Activated CD8-positive, alpha-beta memory T cell treated with anti-CD3 and anti-CD28 coated beads, Interleukin-2, amount 10 ng/mL, durations not matched to agents 7 days and 5 days (primary cell): ENCODE measurements around the gene TGIF1. TPM values are rescaled to one million over a fixed set of nuclear protein-coding genes. Genes with fewer than 3 reads are reported as not detected.
"Not testable (repeated sequence)": the region's sequence is repeated elsewhere in the genome, so short reads cannot be mapped to it uniquely, and the experiment has no call there.

Experiments
- ATAC-seq: fragments of 150-1000 bp; cut with Tn5 transposase; one replicate; pipeline ENCODE4 v1.10.0; 2021; ENCODE audit warnings: moderate library complexity
- CTCF ChIA-PET: fragments of 350-600 bp; sonication (Branson Sonifier 250); formaldehyde crosslinking; loops from one replicate; lab custom pipeline; 2021; ENCODE audit warnings: antibody characterized with exemption; lab: Charles Lee
- DNase-seq: peaks from one replicate; pipeline ENCODE4 v3.0.0-alpha.2; 2020
- H3K27ac Mint-ChIP-seq: one replicate; pipeline ENCODE4 v1.8.0; 2021; ENCODE audit warnings: mild to moderate bottlenecking, mixed read lengths
- H3K27me3 Mint-ChIP-seq: one replicate; pipeline ENCODE4 v1.8.0; 2021; ENCODE audit warnings: mixed read lengths
- H3K36me3 Mint-ChIP-seq: one replicate; pipeline ENCODE4 v1.8.0; 2021; ENCODE audit warnings: mild to moderate bottlenecking, mixed read lengths
- H3K4me1 Mint-ChIP-seq: one replicate; pipeline ENCODE4 v1.8.0; 2021; ENCODE audit warnings: mixed read lengths
- H3K4me3 Mint-ChIP-seq: one replicate; pipeline ENCODE4 v1.8.0; 2021; ENCODE audit warnings: mild to moderate bottlenecking, moderate library complexity, mixed read lengths
- H3K9me3 Mint-ChIP-seq: one replicate; pipeline ENCODE4 v1.8.0; 2022; ENCODE audit warnings: low read depth, mixed read lengths
- total RNA-seq, 2 experiments: library from RNA; stranded (reverse); gene quantifications; one replicate each; pipeline ENCODE4 v1.2.3, GENCODE V29; 2021

Gene TGIF1
- 10 to 100 TPM in 1 of 2 experiments, 1 to 10 TPM in 1; 9.7 to 19.0 TPM for total RNA-seq

DNA sequence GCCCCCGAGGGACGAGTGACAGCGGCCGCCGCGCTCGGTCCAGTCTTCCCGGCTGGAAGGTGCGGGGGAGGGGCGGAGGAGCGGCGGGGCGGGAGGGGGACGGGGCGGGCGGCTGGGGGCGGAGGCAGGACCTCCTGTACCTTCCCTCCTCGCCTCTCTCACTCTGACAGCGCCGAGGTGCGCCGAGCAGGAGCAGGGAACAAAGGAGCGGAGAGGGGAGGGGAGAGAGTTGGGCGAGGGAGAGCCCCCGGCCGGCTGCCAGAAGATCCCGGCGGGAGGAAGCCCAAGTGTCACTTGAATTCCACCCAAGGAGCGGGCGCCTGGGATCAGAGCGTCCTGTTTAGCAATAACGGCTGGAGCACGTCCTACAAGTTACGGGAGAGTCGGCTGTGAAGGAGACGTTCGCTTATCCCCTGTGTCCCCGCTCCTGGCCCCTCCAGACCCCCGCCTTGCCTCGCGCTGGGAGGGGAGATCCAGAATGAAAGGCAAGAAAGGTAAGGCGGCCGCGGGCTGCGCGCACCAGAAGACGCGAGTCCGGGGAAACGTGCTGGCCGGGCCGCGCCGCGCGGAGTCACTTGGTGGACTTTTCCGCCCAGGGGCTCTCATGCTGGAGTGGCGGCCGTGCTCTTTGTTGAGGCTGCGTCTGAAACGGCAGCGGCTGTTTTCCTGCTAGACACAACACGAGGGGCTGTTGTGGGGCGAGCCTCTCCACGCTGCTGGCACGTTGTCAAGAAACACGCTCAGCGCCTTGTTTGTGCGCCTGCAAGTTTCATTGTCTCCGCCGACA lies at the start of gene TGIF1:
TGIF1 (plus strand) TSS at position 161 of the 787 bp plus-strand sequence; CDS start at position 479, 318 bp downstream.
- H3K9me3 Mint-ChIP-seq, result no peaks in the 10 kb centered on the region
- DNase-seq, result peak; percentile 71
- peaks cover 42% of the 10 kb centered on the region for H3K4me1 Mint-ChIP-seq
- CTCF ChIA-PET, result interaction anchor here (0.9 to 5.3 kb wide), 7 partner anchors 8 to 215 kb away, joined by 3 to 50 read pairs (median 4); partner anchors contain the start of gene MYL12A
- H3K27me3 Mint-ChIP-seq, result no peaks in the 10 kb centered on the region
- H3K27ac Mint-ChIP-seq, result peak within 1 kb of the TSS; percentile 97
- H3K36me3 Mint-ChIP-seq, result no peaks in the 10 kb centered on the region
- ATAC-seq, result peak; percentile 5
- peak within 1 kb of the TSS; percentile 87 for H3K4me3 Mint-ChIP-seq

DNA sequence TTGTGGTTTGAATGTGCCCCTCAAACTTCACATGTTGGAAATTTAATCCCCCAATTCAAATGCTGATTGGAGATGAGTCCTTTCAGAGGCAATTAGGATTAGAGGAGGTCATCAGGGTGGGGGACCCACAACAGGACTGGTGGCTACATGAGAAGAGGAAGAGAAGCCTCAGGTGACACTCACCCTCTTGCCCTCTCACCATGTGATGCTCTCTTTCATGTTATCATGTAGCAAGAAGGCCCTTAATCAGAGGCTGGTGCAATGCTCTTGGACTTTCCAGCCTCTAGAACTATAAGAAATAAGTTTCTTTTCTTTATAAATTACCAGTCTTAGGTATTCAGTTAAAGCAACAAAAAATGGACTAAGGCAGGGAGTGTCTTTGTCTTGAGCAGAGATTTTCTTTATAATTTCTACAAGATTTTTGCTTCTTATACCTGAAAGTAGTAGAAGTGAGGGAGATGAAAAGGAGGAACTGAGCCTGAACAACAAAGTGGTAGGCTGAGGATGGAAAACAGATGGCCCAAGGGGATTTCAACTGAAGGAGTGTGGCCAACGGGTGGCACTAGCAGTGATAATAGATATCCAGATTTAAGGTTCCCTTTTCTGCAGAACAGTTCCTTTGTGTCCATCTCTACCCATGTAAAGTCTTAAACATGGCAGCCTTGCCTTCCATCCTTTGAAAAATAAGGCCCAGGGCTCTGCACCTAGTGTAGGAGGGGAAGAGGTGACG lies 49.2 kb upstream of the TGIF1 start:
- H3K4me1 Mint-ChIP-seq, result peaks cover 5% of the 10 kb centered on the region
- DNase-seq, result no peak
- CTCF ChIA-PET, result no interaction called here
- no peaks in the 10 kb centered on the region for H3K27me3 Mint-ChIP-seq
- no peak for ATAC-seq
- H3K4me3 Mint-ChIP-seq, result no peak overlapping the region
- no peaks in the 10 kb centered on the region for H3K36me3 Mint-ChIP-seq
- no peaks in the 10 kb centered on the region for H3K9me3 Mint-ChIP-seq
- H3K27ac Mint-ChIP-seq, result no peak overlapping the region

- Mint-ChIP-seq H3K4me3 (no peak overlapping the region), H3K4me1 (peaks cover 5% of the 10 kb centered on the region), H3K27ac (no peak overlapping the region), H3K27me3 (no peaks in the 10 kb centered on the region), H3K36me3 (no peaks in the 10 kb centered on the region), H3K9me3 (no peaks in the 10 kb centered on the region)
- DNase-seq (no peak), ATAC-seq (no peak)
- CTCF ChIA-PET, result interaction anchor here (0.9 kb wide), 1 partner anchor 264 kb away, joined by 3 read pairs; no protein-coding TSS in a partner anchor
These were observed 48.0 kb upstream of the TGIF1 start for GRCh38 chr18:3401669-3402620.

GRCh38 chr18:3402982-3403451 lies 47.0 kb upstream of the TGIF1 start:
- CTCF ChIA-PET, result no interaction called here
- ATAC-seq (no peak), DNase-seq (no peak)
- Mint-ChIP-seq H3K27me3 (no peaks in the 10 kb centered on the region), H3K27ac (no peak overlapping the region), H3K36me3 (no peaks in the 10 kb centered on the region), H3K9me3 (no peaks in the 10 kb centered on the region), H3K4me1 (peaks cover 5% of the 10 kb centered on the region), H3K4me3 (no peak overlapping the region)

DNA sequence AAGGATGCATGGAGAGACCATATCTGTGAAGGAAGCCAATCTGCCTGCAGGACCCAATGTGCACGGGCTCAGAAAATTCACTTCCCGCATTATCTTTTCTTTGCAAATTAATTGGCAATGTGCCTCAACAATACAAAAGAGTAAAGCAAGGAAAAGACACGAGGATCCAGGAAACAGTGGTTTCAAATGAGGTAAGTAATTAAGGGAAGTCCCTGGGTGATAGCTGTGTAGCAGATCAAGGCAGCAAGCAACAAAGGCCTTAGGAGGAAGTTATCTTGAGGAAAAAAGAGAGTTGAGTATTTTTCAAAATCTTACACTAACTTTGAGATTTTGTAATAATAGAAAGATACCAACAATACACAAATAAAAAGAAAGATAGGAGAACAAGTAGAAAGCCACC lies 44.3 kb upstream of the TGIF1 start:
- no peaks in the 10 kb centered on the region for H3K9me3 Mint-ChIP-seq
- H3K36me3 Mint-ChIP-seq, result no peaks in the 10 kb centered on the region
- CTCF ChIA-PET, result interaction anchor here (0.6 kb wide), 1 partner anchor 381 kb away, joined by 3 read pairs; no protein-coding TSS in a partner anchor
- no peak for ATAC-seq
- H3K27me3 Mint-ChIP-seq, result no peaks in the 10 kb centered on the region
- no peak for DNase-seq
- peaks cover 5% of the 10 kb centered on the region for H3K4me1 Mint-ChIP-seq
- no peak overlapping the region for H3K27ac Mint-ChIP-seq
- no peak overlapping the region for H3K4me3 Mint-ChIP-seq

DNA sequence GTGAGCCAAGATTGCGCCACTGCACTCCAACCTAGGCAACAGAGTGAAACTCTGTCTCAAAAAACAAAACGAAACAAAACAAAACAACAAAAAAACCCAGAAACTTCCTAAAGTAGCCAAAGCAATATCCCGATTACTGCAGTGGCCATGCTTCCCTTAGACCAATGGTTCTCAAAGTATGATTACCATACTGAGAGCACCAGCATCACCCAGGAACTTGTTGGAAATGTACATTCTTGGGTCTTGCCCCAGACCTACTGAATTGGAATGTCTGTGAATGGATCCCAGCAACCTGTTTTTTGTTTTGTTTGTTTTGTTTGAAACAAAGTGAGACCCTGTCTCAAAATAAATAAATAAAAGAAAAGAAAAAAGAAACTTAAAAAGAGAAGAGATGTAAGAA lies 41.9 kb upstream of the TGIF1 start:
- no peak overlapping the region for H3K27ac Mint-ChIP-seq
- H3K36me3 Mint-ChIP-seq, result no peaks in the 10 kb centered on the region
- DNase-seq, result no peak
- H3K4me3 Mint-ChIP-seq, result no peak overlapping the region
- peaks cover 10% of the 10 kb centered on the region for H3K4me1 Mint-ChIP-seq
- no peak for ATAC-seq
- H3K9me3 Mint-ChIP-seq, result no peaks in the 10 kb centered on the region
- CTCF ChIA-PET, result interaction anchor here (1.2 kb wide), 1 partner anchor 13 kb away, joined by 3 read pairs; no protein-coding TSS in a partner anchor
- H3K27me3 Mint-ChIP-seq, result no peaks in the 10 kb centered on the region

GRCh38 chr18:3409811-3410210 lies 40.2 kb upstream of the TGIF1 start:
- Mint-ChIP-seq H3K27me3 (no peaks in the 10 kb centered on the region), H3K9me3 (no peaks in the 10 kb centered on the region), H3K4me1 (peaks cover 9% of the 10 kb centered on the region), H3K36me3 (no peaks in the 10 kb centered on the region), H3K27ac (no peak overlapping the region), H3K4me3 (no peak overlapping the region)
- ATAC-seq (no peak), DNase-seq (no peak)
- CTCF ChIA-PET, result no interaction called here

- no peaks in the 10 kb centered on the region for H3K36me3 Mint-ChIP-seq
- DNase-seq, result no peak
- ATAC-seq, result no peak
- no peaks in the 10 kb centered on the region for H3K27me3 Mint-ChIP-seq
- peaks cover 9% of the 10 kb centered on the region for H3K4me1 Mint-ChIP-seq
- no peak overlapping the region for H3K4me3 Mint-ChIP-seq
- H3K27ac Mint-ChIP-seq, result no peak overlapping the region
- CTCF ChIA-PET, result no interaction called here
- H3K9me3 Mint-ChIP-seq, result no peaks in the 10 kb centered on the region
These were observed 39.7 kb upstream of the TGIF1 start for GRCh38 chr18:3410273-3410672.

DNA sequence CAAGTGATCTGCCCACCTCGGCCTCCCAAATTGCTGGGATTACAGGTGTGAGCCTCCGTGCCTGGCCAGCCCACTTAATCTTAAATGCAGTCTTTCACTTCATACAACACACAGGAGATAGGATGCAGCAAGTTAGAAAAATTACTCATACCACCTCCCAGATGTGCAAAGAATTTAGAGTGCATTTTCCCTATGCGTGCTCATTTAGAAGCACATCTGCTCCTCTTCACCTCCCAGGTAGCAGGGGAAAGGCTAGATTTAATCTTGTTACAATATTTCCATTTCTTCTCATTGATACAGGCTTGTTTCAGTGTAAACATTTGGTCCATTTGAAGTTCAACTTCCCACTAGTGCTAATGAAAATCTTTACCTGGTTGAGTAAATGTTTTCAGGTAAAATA lies 39.1 kb upstream of the TGIF1 start:
- CTCF ChIA-PET, H3K4me3 Mint-ChIP-seq, H3K9me3 Mint-ChIP-seq, ATAC-seq, H3K27me3 Mint-ChIP-seq, H3K36me3 Mint-ChIP-seq, DNase-seq, H3K27ac Mint-ChIP-seq, H3K4me1 Mint-ChIP-seq: not testable (repeated sequence)

DNA sequence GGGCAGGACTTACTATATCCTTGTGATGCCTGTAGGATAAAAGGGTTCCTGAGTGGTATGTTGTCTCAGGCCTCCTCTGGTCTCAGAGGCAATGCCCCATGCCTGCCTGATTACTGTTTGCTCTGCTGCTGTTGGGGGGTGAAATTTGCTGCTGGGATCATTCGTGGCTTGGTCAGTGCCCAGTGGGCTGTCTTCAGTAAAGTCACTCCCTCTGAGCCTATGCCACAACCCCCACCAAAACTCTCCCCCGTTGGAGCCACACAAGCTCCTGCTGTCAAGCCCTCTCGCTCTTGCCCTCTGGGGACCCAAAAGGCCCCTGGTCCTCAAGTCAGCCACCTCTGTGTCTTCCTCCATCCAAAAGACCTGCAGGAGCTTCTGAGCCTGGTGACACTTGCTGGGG lies 38.6 kb upstream of the TGIF1 start:
- no peak overlapping the region for H3K4me3 Mint-ChIP-seq
- CTCF ChIA-PET, result interaction anchor here (1.5 kb wide), 1 partner anchor 17 kb away, joined by 4 read pairs; no protein-coding TSS in a partner anchor
- no peak for ATAC-seq

GRCh38 chr18:3411854-3412268 lies 38.1 kb upstream of the TGIF1 start:
- no peaks in the 10 kb centered on the region for H3K36me3 Mint-ChIP-seq
- ATAC-seq (peak; percentile 36), DNase-seq (no peak)
- H3K4me3 Mint-ChIP-seq, result no peak overlapping the region
- H3K27ac Mint-ChIP-seq, result no peak overlapping the region
- peaks cover 9% of the 10 kb centered on the region for H3K4me1 Mint-ChIP-seq
- CTCF ChIA-PET, result interaction anchor here (1.5 kb wide), 1 partner anchor 17 kb away, joined by 4 read pairs; no protein-coding TSS in a partner anchor
- no peaks in the 10 kb centered on the region for H3K27me3 Mint-ChIP-seq
- H3K9me3 Mint-ChIP-seq, result no peaks in the 10 kb centered on the region

More for the DNA sequence above, 38.6 kb upstream of the TGIF1 start:
- Mint-ChIP-seq H3K4me1 (peaks cover 9% of the 10 kb centered on the region), H3K9me3 (no peaks in the 10 kb centered on the region), H3K27me3 (no peaks in the 10 kb centered on the region), H3K36me3 (no peaks in the 10 kb centered on the region), H3K27ac (no peak overlapping the region)
- no peak for DNase-seq

GRCh38 chr18:3412528-3412927 lies 37.4 kb upstream of the TGIF1 start:
- H3K36me3 Mint-ChIP-seq, H3K9me3 Mint-ChIP-seq, H3K4me1 Mint-ChIP-seq, H3K27me3 Mint-ChIP-seq, H3K27ac Mint-ChIP-seq, H3K4me3 Mint-ChIP-seq: not testable (repeated sequence)
- CTCF ChIA-PET, result interaction anchor here (1.5 kb wide), 1 partner anchor 18 kb away, joined by 4 read pairs; no protein-coding TSS in a partner anchor
- ATAC-seq (peak; percentile 42), DNase-seq (peak; percentile 42)
